Spleen (tissue), 13 donors: ENCODE results near the gene LCA5. TPM values are rescaled to one million over a fixed set of nuclear protein-coding genes. Genes with fewer than 3 reads are reported as not detected.
"Not testable (repeated sequence)": the region's sequence is repeated elsewhere in the genome, so short reads cannot be mapped to it uniquely, and the experiment has no call there.

Experiments used
- DNase-seq: peaks from one replicate; pipeline ENCODE4 v3.0.0-alpha.2; 2020
- H3K27ac ChIP-seq, 8 donors: fragments of 200-600 bp; sonication (generic) in 7 of 8; 1 replicate in 4 of 8; 2 replicates in 4 of 8; pipeline versions ENCODE4 v1.5.0 to v1.8.0; 2016 to 2021; ENCODE audit warnings: inconsistent platforms in 4 of 8, mild to moderate bottlenecking in 4 of 8, moderate library complexity in 1 of 8
- H3K27me3 ChIP-seq, 7 donors: fragments of 200-600 bp; sonication (generic) in 6 of 7; replicated peaks in 1 of 7; 1 replicate in 4 of 7; 2 replicates in 3 of 7; pipeline versions ENCODE4 v1.5.0 to v1.8.0; 2016 to 2021; ENCODE audit warnings: inconsistent platforms in 3 of 7, mild to moderate bottlenecking in 1 of 7
- H3K36me3 ChIP-seq, 6 donors: fragments of 200-600 bp; sonication (generic) in 5 of 6; 1 replicate in 4 of 6; 2 replicates in 2 of 6; pipeline versions ENCODE4 v1.5.0 to v1.8.0; 2016 to 2021; ENCODE audit warnings: inconsistent platforms in 2 of 6
- H3K4me1 ChIP-seq, 6 donors: fragments of 200-600 bp; sonication (generic) in 5 of 6; 1 replicate in 3 of 6; 2 replicates in 3 of 6; pipeline versions ENCODE4 v1.5.0 to v1.8.0; 2016 to 2021; ENCODE audit warnings: inconsistent platforms in 3 of 6
- H3K4me3 ChIP-seq, 8 donors: fragments of 200-600 bp; sonication (generic) in 7 of 8; 1 replicate in 4 of 8; 2 replicates in 4 of 8; pipeline versions ENCODE4 v1.5.0 to v1.8.0; 2016 to 2021; ENCODE audit warnings: inconsistent platforms in 4 of 8, mild to moderate bottlenecking in 4 of 8, moderate library complexity in 2 of 8
- H3K9me3 ChIP-seq, 8 donors: fragments of 200-600 bp; sonication (generic) in 7 of 8; 1 replicate in 4 of 8; 2 replicates in 4 of 8; pipeline versions ENCODE4 v1.5.0 to v1.8.0; 2016 to 2021; ENCODE audit warnings: inconsistent platforms in 4 of 8
- CTCF ChIP-seq, 11 experiments: fragments of 200-600 bp in 7 of 11; fragments of 450-650 bp in 4 of 11; sonication (generic) in 4 of 11; IDR thresholded peaks in 8 of 11; conservative IDR thresholded peaks in 3 of 11; 1 replicate in 7 of 11; 2 replicates in 4 of 11; pipeline versions ENCODE4 v1.4.0 to v1.8.0; 2016 to 2021; ENCODE audit warnings: antibody characterized with exemption in 11 of 11, inconsistent platforms in 4 of 11, mild to moderate bottlenecking in 1 of 11
- POLR2A ChIP-seq, 3 donors: fragments of 450-650 bp; IDR thresholded peaks; one replicate each; pipeline ENCODE4 v1.5.1; 2017; ENCODE audit warnings: antibody characterized with exemption in 3 of 3, mild to moderate bottlenecking in 1 of 3
- POLR2AphosphoS5 ChIP-seq, 3 donors: sonication (generic); formaldehyde crosslinking; IDR thresholded peaks; one replicate each; pipeline ENCODE4 v1.5.1; 2017; ENCODE audit warnings: antibody characterized with exemption in 3 of 3
- WGBS, 5 donors: extraction: QIAGEN DNeasy Blood & Tissue Kit in 3 of 5; methylation state at CpG; one replicate each; pipeline versions ENCODE4 v1.1.5 to v1.1.7; 2013 to 2018; 5-methylcytosine and 5-hydroxymethylcytosine counted together
- intact Hi-C: fragments of 100-400 bp; cut with DNase I; formaldehyde crosslinking; loops from one replicate; pipeline ENCODE4 v1.15.0; 2023; ENCODE audit warnings: low total_unique reads
- long read RNA-seq, 2 donors: transcript quantifications; one replicate each; lab custom pipeline, GENCODE V29; 2026
- polyA plus RNA-seq, 3 donors: library from polyadenylated mRNA; stranded (reverse); fragments of 200-250 nt; gene quantifications; one replicate each; pipeline ENCODE4 v1.2.1, GENCODE V29; 2013
- total RNA-seq, 7 donors: library from RNA; depleted of rRNA in 3 of 7; stranded (reverse); fragments of >200 nt in 3 of 7; fragmentation: NEBNext Ultra II Directional in 4 of 7; extraction: Animal tissue kit (Norgen Biotek cat#: 25700) in 4 of 7; gene quantifications; one replicate each; pipeline versions ENCODE4 v1.1.0 to v1.2.1, GENCODE V29; 2016 to 2021
- donor health status: healthy with polysubstance abuse.
- donor health status: DM: no; HTN: no; CAD: no; lungs with moderate emphysema.
- donor health status: DM: no; HTN: no; CAD: no.
- donor health status: Bipolar disorder and iron deficiency.
- donor health status: healthy.
- donor health status: DM: no; HTN: no; CAD: no.
- donor health status: DM: yes; HTN: yes; CAD: no.

LCA5 gene
- 1 to 10 TPM; 1.7 to 3.5 (median 2.3) TPM for total RNA-seq
- under 1 TPM; 0.43 to 0.51 (median 0.50) TPM for polyA plus RNA-seq
- long read RNA-seq, donor 1, full-length matches to known transcripts: 3 of 3 reads
- long read RNA-seq, donor 1, partial matches to known transcripts: 0 of 3 reads
- long read RNA-seq, donor 1, other reads (novel, unspliced or antisense): 0 of 3 reads
- long read RNA-seq, donor 2, full-length matches to known transcripts: 1 of 1 reads
- long read RNA-seq, donor 2, partial matches to known transcripts: 0 of 1 reads
- long read RNA-seq, donor 2, other reads (novel, unspliced or antisense): 0 of 1 reads

GRCh38 chr6:79536954-79537747 lies at the start of gene LCA5:
TSS of gene LCA5 (minus strand) at chr6:79537430. CDS start at chr6:79518894, 18,536 bp downstream.
- 0 to 3% (median 1%) methylated on average over 49 to 56 of the region's 56 CpGs for WGBS, 5 donors
- Histone ChIP-seq H3K36me3 (no peaks in the 10 kb centered on the region), H3K4me3 (peak within 1 kb of the TSS; percentile 66 to 88 (median 76)), H3K9me3 (no peaks in the 10 kb centered on the region), H3K27ac (peak within 1 kb of the TSS; percentile 44 to 86 (median 78)), H3K27me3 (peaks cover 0 to 7% (median 0%) of the 10 kb centered on the region in 7 donors), H3K4me1 (peaks cover 0 to 23% (median 0%) of the 10 kb centered on the region in 6 donors)
- peak; percentile 94 for DNase-seq
- intact Hi-C loops: loop anchor here (10.0 kb wide), 1 partner anchor 462 kb away; the partner anchor contains the start of gene PHIP
- TF ChIP-seq CTCF (IDR thresholded peaks at IDR 0.05 in 8 of 11, conservative IDR thresholded peaks at IDR 0.05 in 3 of 11) (no peak), POLR2A (IDR thresholded peaks at IDR 0.05) (peak in 1 of 3 donors; percentile 59), POLR2AphosphoS5 (IDR thresholded peaks at IDR 0.05) (peak; percentile 71 to 91 (median 85))

GRCh38 chr6:79586548-79586947 lies 49.3 kb upstream of the LCA5 start:
- H3K36me3 ChIP-seq: no peaks in the 10 kb centered on the region
- H3K9me3 ChIP-seq: peaks cover 0 to 16% (median 7%) of the 10 kb centered on the region in 8 donors
- no peak overlapping the region for H3K27ac ChIP-seq
- TF ChIP-seq CTCF (IDR thresholded peaks at IDR 0.05 in 8 of 11, conservative IDR thresholded peaks at IDR 0.05 in 3 of 11): peak in 2 of 11 experiments; percentile 14 to 16
- no peak for TF ChIP-seq POLR2A (IDR thresholded peaks at IDR 0.05)
- H3K4me1 ChIP-seq: no peaks in the 10 kb centered on the region
- no peak for DNase-seq
- no peaks in the 10 kb centered on the region for H3K27me3 ChIP-seq
- H3K4me3 ChIP-seq: no peak overlapping the region
- intact Hi-C loops: no loop called here

- Histone ChIP-seq H3K36me3 (no peaks in the 10 kb centered on the region), H3K9me3 (peaks cover 0 to 20% (median 13%) of the 10 kb centered on the region in 8 donors), H3K27ac (no peak overlapping the region), H3K27me3 (no peaks in the 10 kb centered on the region), H3K4me3 (no peak overlapping the region), H3K4me1 (no peaks in the 10 kb centered on the region)
- WGBS, 5 donors: 65 to 80% (median 77%) methylated on average over 2 of the region's 2 CpGs
- TF ChIP-seq POLR2AphosphoS5 (IDR thresholded peaks at IDR 0.05) (no peak), POLR2A (IDR thresholded peaks at IDR 0.05) (no peak), CTCF (IDR thresholded peaks at IDR 0.05 in 8 of 11, conservative IDR thresholded peaks at IDR 0.05 in 3 of 11) (no peak)
- DNase-seq: no peak
- intact Hi-C loops: no loop called here
Measured at GRCh38 chr6:79584332-79584731, 47.1 kb upstream of the LCA5 start.

GRCh38 chr6:79577926-79578325 lies 40.7 kb upstream of the LCA5 start:
- DNase-seq, H3K27me3 ChIP-seq, intact Hi-C loops, H3K36me3 ChIP-seq, H3K4me3 ChIP-seq, H3K27ac ChIP-seq, H3K4me1 ChIP-seq: not testable (repeated sequence)
- 91 to 96% (median 92%) methylated on average over 6 of the region's 6 CpGs for WGBS, 5 donors
- peaks cover 0 to 17% (median 8%) of the 10 kb centered on the region in 8 donors for H3K9me3 ChIP-seq
